Epithelial cell of prostate (primary cell): Measurements from ENCODE around the gene CCDC40.

Experiments
- DNase-seq: peaks from one replicate; pipeline ENCODE4 v3.0.0-alpha.2; 2011; ENCODE audit warnings: low read depth, low spot score
- H3K27ac ChIP-seq: fragments of 450-650 bp; 2 replicates; pipeline ENCODE4 v1.5.1; 2017; ENCODE audit warnings: mild to moderate bottlenecking

The CCDC40 gene

GRCh38 chr17:80122026-80122575 is 85.7 kb downstream of the CCDC40 start:
- no peak for DNase-seq

GRCh38 chr17:80122926-80123505 is 86.6 kb downstream of the CCDC40 start:
- DNase-seq = no peak
- H3K27ac ChIP-seq = no peak overlapping the region

More at GRCh38 chr17:80122026-80122575, 85.7 kb downstream of the CCDC40 start:
- H3K27ac ChIP-seq = no peak overlapping the region

GRCh38 chr17:80123791-80124190 is 87.3 kb downstream of the CCDC40 start:
- H3K27ac ChIP-seq = peak overlapping the region; percentile 72
- peak; percentile 27 for DNase-seq

- H3K27ac ChIP-seq = peak overlapping the region; percentile 72
- DNase-seq = peak; percentile 65
These were observed 88.0 kb downstream of the CCDC40 start for GRCh38 chr17:80124351-80124981.

- no peak for DNase-seq
- H3K27ac ChIP-seq = no peak overlapping the region
These were observed 89.4 kb downstream of the CCDC40 start for GRCh38 chr17:80125656-80126448.

GRCh38 chr17:80126449-80126715 is 89.9 kb downstream of the CCDC40 start:
- DNase-seq = no peak
- no peak overlapping the region for H3K27ac ChIP-seq

GRCh38 chr17:80129006-80129565 is 92.6 kb downstream of the CCDC40 start:
- H3K27ac ChIP-seq = peak overlapping the region; percentile 16
- DNase-seq = peak; percentile 46

GRCh38 chr17:80130992-80131391 is 94.5 kb downstream of the CCDC40 start:
- no peak for DNase-seq
- H3K27ac ChIP-seq = no peak overlapping the region

GRCh38 chr17:80132906-80133625 is 96.6 kb downstream of the CCDC40 start:
- DNase-seq = no peak
- no peak overlapping the region for H3K27ac ChIP-seq

- H3K27ac ChIP-seq = no peak overlapping the region
- DNase-seq = peak; percentile 26
These were observed 97.2 kb downstream of the CCDC40 start for GRCh38 chr17:80133626-80133970.

GRCh38 chr17:80137131-80137530 is 100.7 kb downstream of the CCDC40 start:
- DNase-seq = no peak
- no peak overlapping the region for H3K27ac ChIP-seq

GRCh38 chr17:80138856-80139426 is 102.5 kb downstream of the CCDC40 start:
- no peak overlapping the region for H3K27ac ChIP-seq
- DNase-seq = no peak

GRCh38 chr17:80141463-80142165 is 105.2 kb downstream of the CCDC40 start:
- no peak overlapping the region for H3K27ac ChIP-seq
- DNase-seq = no peak

GRCh38 chr17:80142929-80143328 is 106.5 kb downstream of the CCDC40 start:
- DNase-seq = no peak
- H3K27ac ChIP-seq = no peak overlapping the region

- H3K27ac ChIP-seq = no peak overlapping the region
- no peak for DNase-seq
These were observed 108.9 kb downstream of the CCDC40 start for GRCh38 chr17:80145076-80146075.

- DNase-seq = no peak
- peak overlapping the region; percentile 78 for H3K27ac ChIP-seq
These were observed 109.9 kb downstream of the CCDC40 start for GRCh38 chr17:80146121-80147034.
